Astrocyte (in vitro differentiated cells and primary cell): ENCODE measurements around the gene ITCH.

Experiments used
- EZH2 ChIP-seq: IDR thresholded peaks from 2 replicates; pipeline ENCODE4 v1.6.1; 2012; ENCODE audit warnings: mild to moderate bottlenecking, low read length, inconsistent platforms; ENCODE audit not compliant: insufficient read depth
- TF ChIP-seq, protein P1 (sequence below): IDR thresholded peaks from 2 replicates; pipeline ENCODE4 v1.5.1; 2011; ENCODE audit warnings: low read depth, mild to moderate bottlenecking, inconsistent platforms, low read length, moderate library complexity; ENCODE audit not compliant: insufficient read depth

DNA sequence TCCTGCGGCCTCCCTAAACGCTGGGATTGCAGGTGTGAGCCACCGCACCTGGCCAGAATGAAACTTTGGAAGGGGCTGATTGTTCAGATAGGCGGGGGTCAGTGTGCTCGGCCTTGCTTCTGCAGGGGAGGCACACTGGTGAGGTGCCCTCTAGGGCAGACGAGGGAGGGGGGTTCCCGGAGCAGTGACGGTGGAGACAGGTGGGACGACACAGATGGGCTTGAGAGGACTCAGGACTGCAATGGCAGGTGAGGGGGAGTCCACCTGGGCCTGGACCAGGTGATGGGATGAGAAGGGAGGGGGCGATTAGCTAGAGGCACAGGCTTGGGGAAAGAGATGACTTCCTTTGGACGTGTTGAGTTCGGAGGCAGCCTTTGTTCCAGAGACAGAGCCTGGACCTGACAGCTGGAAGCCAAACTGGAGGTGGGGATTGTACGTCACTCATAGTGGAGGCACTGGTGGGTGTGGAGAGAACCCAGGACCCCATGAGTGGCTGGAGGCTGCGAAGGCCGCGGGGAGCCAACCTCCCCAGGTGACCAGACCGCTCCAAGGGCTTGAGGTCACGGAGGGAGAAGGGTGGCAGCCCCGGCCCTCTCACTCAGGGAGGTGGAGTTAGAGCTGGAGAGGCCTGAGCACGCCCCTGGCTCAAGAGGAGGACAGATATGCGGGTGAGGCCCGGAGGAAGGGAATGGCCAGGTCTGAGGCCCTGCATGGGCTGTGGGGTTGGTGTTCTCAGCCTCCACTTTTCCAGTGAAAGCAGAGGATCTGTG lies 185.0 kb downstream of the ITCH start:
- TF ChIP-seq, protein P1, sequence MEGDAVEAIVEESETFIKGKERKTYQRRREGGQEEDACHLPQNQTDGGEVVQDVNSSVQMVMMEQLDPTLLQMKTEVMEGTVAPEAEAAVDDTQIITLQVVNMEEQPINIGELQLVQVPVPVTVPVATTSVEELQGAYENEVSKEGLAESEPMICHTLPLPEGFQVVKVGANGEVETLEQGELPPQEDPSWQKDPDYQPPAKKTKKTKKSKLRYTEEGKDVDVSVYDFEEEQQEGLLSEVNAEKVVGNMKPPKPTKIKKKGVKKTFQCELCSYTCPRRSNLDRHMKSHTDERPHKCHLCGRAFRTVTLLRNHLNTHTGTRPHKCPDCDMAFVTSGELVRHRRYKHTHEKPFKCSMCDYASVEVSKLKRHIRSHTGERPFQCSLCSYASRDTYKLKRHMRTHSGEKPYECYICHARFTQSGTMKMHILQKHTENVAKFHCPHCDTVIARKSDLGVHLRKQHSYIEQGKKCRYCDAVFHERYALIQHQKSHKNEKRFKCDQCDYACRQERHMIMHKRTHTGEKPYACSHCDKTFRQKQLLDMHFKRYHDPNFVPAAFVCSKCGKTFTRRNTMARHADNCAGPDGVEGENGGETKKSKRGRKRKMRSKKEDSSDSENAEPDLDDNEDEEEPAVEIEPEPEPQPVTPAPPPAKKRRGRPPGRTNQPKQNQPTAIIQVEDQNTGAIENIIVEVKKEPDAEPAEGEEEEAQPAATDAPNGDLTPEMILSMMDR, result no peak
- TF ChIP-seq EZH2, result no peak
